K562 (cell line): ENCODE data around the gene RPS19BP1. TPM values are rescaled to one million over a fixed set of nuclear protein-coding genes. Genes with fewer than 3 reads are reported as not detected.

Experiments
- ATAC-seq: fragments of 200-7000 bp; cut with Tn5 transposase; 3 replicates; pipeline ENCODE4 v1.9.1; 2020; ENCODE audit warnings: moderate library complexity
- BruUV-seq: library from RNA; stranded (reverse); fragments of 400-500 nt; replicated peaks from 2 replicates; lab custom pipeline; 2021; lab: Mats Ljungman, UMichigan
- CTCF ChIA-PET: fragments of 300-600 bp; formaldehyde crosslinking; extraction: SDS; loops from one replicate; lab custom pipeline; 2021; ENCODE audit warnings: low intra/inter-chr PET ratio; lab: Yijun Ruan, JAX
- POLR2A ChIA-PET: fragments of 300-600, 350-650 bp; sonication (Branson Sonifier 250); formaldehyde crosslinking; extraction: SDS; loops from one replicate; lab custom pipeline; 2021; ENCODE audit warnings: antibody characterized with exemption, inconsistent platforms; lab: Yijun Ruan, JAX
- DNase-seq, 4 experiments: peaks; one replicate each; pipeline versions ENCODE4 v3.0.0 to v3.0.0-alpha.2; 2011 to 2018; ENCODE audit warnings: low spot score in 3 of 4, mixed read lengths in 3 of 4; ENCODE audit errors: extremely low read depth in 1 of 4
- FAIRE-seq: peaks from 2 replicates; lab custom pipeline; 2011; peaks lifted over from hg19 to GRCh38; lab: Jason Lieb, UNC
- H2AFZ ChIP-seq: 2 replicates; pipeline ENCODE4 v1.6.0; 2011; ENCODE audit warnings: low read depth, low read length, control low read depth, inconsistent platforms
- H3K27ac ChIP-seq: fragments of 200-600 bp; 3 replicates; pipeline ENCODE4 v1.8.0; 2011; ENCODE audit warnings: low read depth, mild to moderate bottlenecking, control low read depth, inconsistent platforms, low read length, moderate library complexity, mixed read lengths; ENCODE audit errors: extremely low read depth
- H3K27me3 ChIP-seq, 2 experiments: fragments of 300-600 bp in 1 of 2; 2 replicates in 1 of 2; 3 replicates in 1 of 2; pipeline versions ENCODE4 v1.6.0 to v1.8.0; 2011; ENCODE audit warnings: inconsistent platforms in 2 of 2, low read length in 2 of 2, mild to moderate bottlenecking in 1 of 2, mixed read lengths in 1 of 2, moderate library complexity in 1 of 2; ENCODE audit not compliant: control insufficient read depth in 2 of 2, insufficient read depth in 2 of 2
- H3K36me3 ChIP-seq: fragments of 300-600 bp; 3 replicates; pipeline ENCODE4 v1.8.0; 2011; ENCODE audit warnings: mild to moderate bottlenecking, low read length, inconsistent platforms; ENCODE audit not compliant: control insufficient read depth, insufficient read depth
- H3K4me1 ChIP-seq, 2 experiments: fragments of 200-600 bp in 1 of 2; replicated peaks in 1 of 2; 2 replicates in 1 of 2; 3 replicates in 1 of 2; pipeline versions ENCODE4 v1.5.1 to v1.8.0; 2011; ENCODE audit warnings: inconsistent platforms in 2 of 2, low read length in 2 of 2, mild to moderate bottlenecking in 1 of 2, mixed read lengths in 1 of 2, moderate library complexity in 1 of 2; ENCODE audit not compliant: control insufficient read depth in 2 of 2, insufficient read depth in 2 of 2
- H3K4me2 ChIP-seq: 2 replicates; pipeline ENCODE4 v1.6.1; 2011; ENCODE audit warnings: low read length, control low read depth, inconsistent platforms, mixed read lengths; ENCODE audit not compliant: insufficient read depth
- H3K4me3 ChIP-seq: fragments of 200-600 bp; sonication (generic), shearing (Covaris generic); 2 replicates; pipeline ENCODE4 v1.5.1; 2016; ENCODE audit warnings: control low read depth, inconsistent platforms
- H3K79me2 ChIP-seq: fragments of 200-600 bp; 3 replicates; pipeline ENCODE4 v1.8.0; 2011; ENCODE audit warnings: low read length, inconsistent platforms; ENCODE audit not compliant: control insufficient read depth, insufficient read depth
- H3K9ac ChIP-seq, 2 experiments: 2 replicates each; pipeline versions ENCODE4 v1.6.0 to v1.6.1; 2011; ENCODE audit warnings: low read depth in 2 of 2, low read length in 2 of 2, control low read depth in 1 of 2, inconsistent platforms in 1 of 2, mild to moderate bottlenecking in 1 of 2, mixed read lengths in 1 of 2; ENCODE audit not compliant: insufficient read depth in 1 of 2
- H3K9me1 ChIP-seq: one replicate; pipeline ENCODE4 v1.6.0; 2011; ENCODE audit warnings: inconsistent platforms, mild to moderate bottlenecking, low read length, moderate library complexity; ENCODE audit not compliant: control insufficient read depth, insufficient read depth
- H3K9me3 ChIP-seq: replicated peaks from 2 replicates; pipeline ENCODE4 v1.5.1; 2011; ENCODE audit warnings: low read depth, low read length, inconsistent platforms; ENCODE audit not compliant: control insufficient read depth, insufficient read depth
- H4K20me1 ChIP-seq: replicated peaks from 2 replicates; pipeline ENCODE4 v1.6.1; 2011; ENCODE audit warnings: low read length, inconsistent platforms, mixed read lengths; ENCODE audit not compliant: control insufficient read depth, insufficient read depth
- BCOR ChIP-seq: fragments of 450-650 bp; IDR thresholded peaks from 2 replicates; pipeline ENCODE4 v1.6.1; 2016
- KDM4B ChIP-seq, 2 experiments: fragments of 450-650 bp in 1 of 2; sonication (generic) in 1 of 2; IDR thresholded peaks; 2 replicates each; pipeline ENCODE4 v1.6.1; 2016 to 2017; ENCODE audit warnings: borderline replicate concordance in 2 of 2, antibody characterized with exemption in 1 of 2, low read depth in 1 of 2, mild to moderate bottlenecking in 1 of 2
- RBM25 ChIP-seq: fragments of 200-400 bp; formaldehyde crosslinking; IDR thresholded peaks from 2 replicates; pipeline ENCODE4 v1.6.1; 2018; ENCODE audit warnings: low read length, low read depth, moderate library complexity; ENCODE audit not compliant: severe bottlenecking
- ZFP36 ChIP-seq: fragments of 150-350 bp; IDR thresholded peaks from 2 replicates; pipeline ENCODE4 v1.6.1; 2018; ENCODE audit warnings: low read length, low read depth; ENCODE audit not compliant: partially characterized antibody
- ZNF644 ChIP-seq: fragments of 200-800 bp; sonication (Bioruptor generic); IDR thresholded peaks from 2 replicates; pipeline ENCODE4 v1.6.1; 2016; ENCODE audit warnings: low read depth, missing genetic modification characterization, missing compliant biosample characterization
- WGBS: fragments of 100-300 bp; shearing (Covaris generic); methylation state at CpG from one replicate; pipeline ENCODE4 v1.1.6; 2016; ENCODE audit warnings: low coverage, mixed read lengths; ENCODE audit not compliant: insufficient coverage; ENCODE audit errors: missing lambda C conversion rate; 5-methylcytosine and 5-hydroxymethylcytosine counted together
- in situ Hi-C: fragments of 300-500 bp; cut with MboI; formaldehyde crosslinking; loops from 4 replicates; pipeline ENCODE4 v1.15.0; 2018; ENCODE audit warnings: inconsistent platforms, mixed read lengths
- intact Hi-C: fragments of 100-400 bp; cut with micrococcal nuclease; formaldehyde crosslinking; loops from 2 replicates; pipeline ENCODE4 v1.14.2; 2022
- polyA plus RNA-seq, 8 experiments: library from polyadenylated mRNA; depleted of rRNA in 4 of 8; stranded (reverse) in 5 of 8; unstranded in 3 of 8; fragments of >200 nt; fragmentation: Nextera tagmentation in 2 of 8; fragmentation: Illumina TruSeq in 1 of 8; extraction: Ambion mirVana in 2 of 8; extraction: Trizol in 1 of 8; gene quantifications; 2 replicates each; pipeline versions ENCODE4 v1.2.1 to v1.2.3, GENCODE V29; 2011 to 2014; ENCODE audit warnings: inconsistent platforms in 1 of 8, missing spikeins in 1 of 8
- total RNA-seq, 7 experiments: library from RNA; depleted of rRNA in 6 of 7; stranded (reverse); fragments of >200 nt in 6 of 7; fragmentation: Illumina TruSeq in 2 of 7; extraction: Trizol in 2 of 7; gene quantifications; 2 replicates each; pipeline versions ENCODE4 v1.2.1 to v1.2.3, GENCODE V29; 2011 to 2021; ENCODE audit warnings: low replicate concordance in 1 of 7

Gene RPS19BP1
- total and polyA plus RNA-seq, 9 of the 15 experiments (the other 6 are each of a cell fraction or from before 2014, with no cell fraction given): 3.0 to 223 (median 84.3) TPM

GRCh38 chr22:39535831-39536449, 3.4 kb upstream of the RPS19BP1 start:
- DNase-seq: no peak
- BruUV-seq: no TSS peak
- H3K27me3 ChIP-seq: no peaks in the 10 kb centered on the region
- TF ChIP-seq ZNF644 (tag) (no peak), ZFP36 (peak; percentile 64), KDM4B (IDR thresholded peaks at IDR 0.05; ENCODE audit: borderline replicate concordance in 2 of 2, low read depth in 1 of 2) (no peak), RBM25 (peak; percentile 62), BCOR (0 out of 2 replicates have a peak, but pooled peaks have one; percentile 29)
- TF ChIP-seq, all 486 proteins: peak for 3
- Histone ChIP-seq H3K9ac (no peak overlapping the region), H3K9me1 (no peaks in the 10 kb centered on the region), H3K9me3 (no peaks in the 10 kb centered on the region), H3K27ac (no peak overlapping the region), H2AFZ (no peak overlapping the region), H3K4me2 (no peak overlapping the region), H3K4me1 (peaks cover 12 to 30% of the 10 kb centered on the region in 2 experiments; a peak in 4 of 5 replicates), H3K4me3 (no peak overlapping the region), H3K79me2 (peaks cover 16% of the 10 kb centered on the region), H3K36me3 (peaks cover 9% of the 10 kb centered on the region), H4K20me1 (0 out of 2 replicates have a peak, but pooled peaks cover 2% of the 10 kb centered on the region)
- intact Hi-C loops (no loop called here), in situ Hi-C loops (loop anchor here (10.0 kb wide), 1 partner anchor 649 kb away; no protein-coding TSS in a partner anchor)
- WGBS: 70% methylated on average over 14 of the region's 15 CpGs
- ChIA-PET CTCF (interaction anchor here (0.9 to 2.2 kb wide), 4 partner anchors 487 to 1363 kb away, joined by 3 to 18 read pairs (median 6); no protein-coding TSS in a partner anchor), POLR2A (no interaction called here)
- no peak for ATAC-seq
- FAIRE-seq: no peak
